ENCODE results near the gene EXD2. TPM values are rescaled to one million over a fixed set of nuclear protein-coding genes. Genes with fewer than 3 reads are reported as not detected.

EXD2 gene
- 20.0 and 22.1 TPM in 2 replicates for total RNA-seq

GRCh38 chr14:69191340-69192111 is at the start of gene EXD2:
Gene EXD2, plus strand, starts transcription at chr14:69191498. Its CDS starts 17,973 bp downstream, at chr14:69209471.

GRCh38 chr14:69152902-69153151 is 38.5 kb upstream of the EXD2 start, which contains the start of gene DCAF5:
Gene DCAF5, minus strand, starts transcription at chr14:69153119. Its CDS starts 141 bp downstream, at chr14:69152978.

GRCh38 chr14:69259527-69260189 is 68.4 kb downstream of the EXD2 start, which contains the start of gene GALNT16:
Gene GALNT16, plus strand, starts transcription at chr14:69260158. Its CDS starts 133 bp downstream, at chr14:69260291.

Small RNA genes within 50 kb of the gene (small RNA-seq; reads per million reads assigned to genes)
- gene RF00019: not detected

Other genes with a start within 250 kb of the EXD2 start
- 221 and 269 TPM in 2 replicates for gene ACTN1, start 212.2 kb upstream of the EXD2 start, total RNA-seq
- gene DCAF5, start 38.4 kb upstream of the EXD2 start, total RNA-seq: 40.8 and 44.8 TPM in 2 replicates
- gene GALNT16, start 68.7 kb downstream of the EXD2 start, total RNA-seq: 7.0 and 16.6 TPM in 2 replicates
- gene ERH, start 206.8 kb downstream of the EXD2 start, total RNA-seq: 102 and 109 TPM in 2 replicates
- gene SLC39A9, start 207.2 kb downstream of the EXD2 start, total RNA-seq: 112 and 114 TPM in 2 replicates

All from articular chondrocyte of knee joint (primary cell).